ENCODE data around the gene OGFOD2. TPM values are rescaled to one million over a fixed set of nuclear protein-coding genes. Genes with fewer than 3 reads are reported as not detected.

Gene OGFOD2
- total RNA-seq, 1 donor from 2014 or later, result 8.9 TPM

DNA sequence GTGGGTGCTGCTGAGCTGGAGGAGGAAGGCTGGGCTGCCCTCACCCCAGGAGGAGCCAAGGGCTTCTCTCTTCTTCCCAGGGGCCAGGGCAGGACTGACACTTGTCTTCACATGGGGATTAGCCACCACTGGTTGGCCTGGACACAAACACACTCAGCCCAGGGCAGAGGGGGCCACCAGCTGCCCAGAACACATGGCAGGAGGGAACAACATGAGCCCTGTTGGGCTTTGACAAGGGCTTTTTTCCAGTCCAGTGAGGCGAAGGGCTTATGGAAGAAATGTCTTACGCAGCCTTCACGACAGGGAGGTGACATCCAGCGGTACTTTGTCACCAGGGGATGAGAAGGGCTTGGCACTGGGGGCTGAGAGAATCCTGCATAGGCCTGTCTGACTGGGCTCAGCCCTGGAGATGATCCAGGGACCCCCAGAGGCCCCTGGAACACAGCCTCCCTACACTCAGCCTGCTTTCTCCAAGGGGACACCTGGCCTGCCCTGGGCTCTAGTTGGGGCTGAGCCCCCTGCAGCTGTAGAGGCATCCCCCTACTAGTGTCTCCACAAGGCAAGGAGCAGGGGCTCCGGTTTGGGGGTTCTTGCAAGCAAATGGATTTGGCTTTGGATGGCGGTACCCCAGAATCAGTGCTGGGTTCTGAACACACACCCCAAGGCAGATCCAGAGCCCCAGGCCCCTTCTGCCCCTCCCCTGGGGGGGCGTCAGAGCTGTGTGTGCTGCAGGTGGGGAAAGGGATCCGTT lies 24.3 kb downstream of the OGFOD2 start:
- DNase-seq (ENCODE audit: low read depth), result no peak
- TF ChIP-seq, protein P1, sequence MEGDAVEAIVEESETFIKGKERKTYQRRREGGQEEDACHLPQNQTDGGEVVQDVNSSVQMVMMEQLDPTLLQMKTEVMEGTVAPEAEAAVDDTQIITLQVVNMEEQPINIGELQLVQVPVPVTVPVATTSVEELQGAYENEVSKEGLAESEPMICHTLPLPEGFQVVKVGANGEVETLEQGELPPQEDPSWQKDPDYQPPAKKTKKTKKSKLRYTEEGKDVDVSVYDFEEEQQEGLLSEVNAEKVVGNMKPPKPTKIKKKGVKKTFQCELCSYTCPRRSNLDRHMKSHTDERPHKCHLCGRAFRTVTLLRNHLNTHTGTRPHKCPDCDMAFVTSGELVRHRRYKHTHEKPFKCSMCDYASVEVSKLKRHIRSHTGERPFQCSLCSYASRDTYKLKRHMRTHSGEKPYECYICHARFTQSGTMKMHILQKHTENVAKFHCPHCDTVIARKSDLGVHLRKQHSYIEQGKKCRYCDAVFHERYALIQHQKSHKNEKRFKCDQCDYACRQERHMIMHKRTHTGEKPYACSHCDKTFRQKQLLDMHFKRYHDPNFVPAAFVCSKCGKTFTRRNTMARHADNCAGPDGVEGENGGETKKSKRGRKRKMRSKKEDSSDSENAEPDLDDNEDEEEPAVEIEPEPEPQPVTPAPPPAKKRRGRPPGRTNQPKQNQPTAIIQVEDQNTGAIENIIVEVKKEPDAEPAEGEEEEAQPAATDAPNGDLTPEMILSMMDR (conservative IDR thresholded peaks at IDR 0.05; ENCODE audit: low read depth, low read length), result no peak
- no peak overlapping the region for H3K4me3 ChIP-seq (ENCODE audit: low read depth, low read length)

DNA sequence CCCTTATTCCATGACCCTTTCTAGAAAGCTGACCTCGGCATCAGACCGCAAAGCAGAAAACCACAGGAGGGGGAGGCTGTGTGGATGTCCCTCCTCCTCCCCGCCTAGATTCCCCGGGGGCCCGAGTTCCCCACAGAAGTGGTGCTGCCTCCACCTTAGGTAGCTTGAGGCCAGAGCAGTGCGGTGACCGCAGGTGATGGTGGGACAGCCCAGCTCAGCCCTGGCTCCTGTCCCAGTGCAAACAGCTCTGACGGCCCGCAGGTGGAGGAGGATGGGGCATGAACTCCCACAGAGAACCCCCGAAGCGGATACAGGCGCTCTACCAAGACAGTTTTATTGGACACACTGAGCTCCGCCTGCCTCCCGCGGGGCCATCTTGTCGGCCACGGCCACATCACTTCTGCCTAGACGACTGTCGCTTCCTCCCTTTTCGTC lies 25.0 kb downstream of the OGFOD2 start:
- no peak for DNase-seq (ENCODE audit: low read depth)
- H3K4me3 ChIP-seq (ENCODE audit: low read depth, low read length), result no peak overlapping the region
- TF ChIP-seq, protein P1 (conservative IDR thresholded peaks at IDR 0.05; ENCODE audit: low read depth, low read length), result no peak

DNA sequence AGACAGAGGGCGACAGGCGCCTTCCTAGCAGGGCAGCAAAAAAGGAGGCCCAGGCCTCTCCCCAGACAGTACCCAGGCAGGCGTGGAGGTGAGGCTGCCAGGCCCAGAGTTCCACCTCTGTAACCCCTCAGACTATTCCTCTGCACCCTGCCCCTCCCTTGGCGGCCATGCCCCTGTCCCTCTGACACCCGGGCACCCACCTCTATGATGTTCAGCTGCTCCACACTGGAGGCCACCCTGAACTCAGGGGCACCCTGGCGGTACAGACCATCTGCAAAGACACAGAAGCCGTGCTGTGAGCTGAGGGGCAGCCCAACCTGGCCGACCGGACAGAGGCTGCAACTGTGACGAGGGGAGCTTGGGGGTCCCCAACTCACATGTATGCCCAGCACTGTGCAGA lies 25.5 kb downstream of the OGFOD2 start:
- H3K4me3 ChIP-seq (ENCODE audit: low read depth, low read length), result no peak overlapping the region
- TF ChIP-seq, protein P1 (conservative IDR thresholded peaks at IDR 0.05; ENCODE audit: low read depth, low read length), result no peak
- DNase-seq (ENCODE audit: low read depth), result no peak

DNA sequence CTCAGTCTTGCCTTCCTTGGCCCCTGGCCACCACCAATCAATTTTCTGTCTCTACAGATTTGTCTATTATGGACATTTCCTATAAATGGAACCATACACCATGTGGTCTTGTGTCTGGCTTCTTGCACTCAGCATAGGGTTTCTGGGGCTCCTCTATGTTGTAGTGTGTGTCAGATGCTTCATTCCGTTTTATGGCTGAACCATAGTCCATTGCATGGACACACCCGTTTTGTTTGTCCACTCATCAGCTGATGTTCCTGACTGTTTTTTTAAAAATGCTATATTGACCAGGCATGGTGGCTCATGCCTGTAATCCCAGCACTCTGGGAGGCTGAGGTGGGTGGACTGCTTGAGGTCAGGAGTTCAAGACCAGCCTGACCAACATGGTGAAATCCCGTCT lies 26.4 kb downstream of the OGFOD2 start:
- no peak overlapping the region for H3K4me3 ChIP-seq (ENCODE audit: low read depth, low read length)
- TF ChIP-seq, protein P1 (conservative IDR thresholded peaks at IDR 0.05; ENCODE audit: low read depth, low read length), result no peak
- DNase-seq (ENCODE audit: low read depth), result no peak

DNA sequence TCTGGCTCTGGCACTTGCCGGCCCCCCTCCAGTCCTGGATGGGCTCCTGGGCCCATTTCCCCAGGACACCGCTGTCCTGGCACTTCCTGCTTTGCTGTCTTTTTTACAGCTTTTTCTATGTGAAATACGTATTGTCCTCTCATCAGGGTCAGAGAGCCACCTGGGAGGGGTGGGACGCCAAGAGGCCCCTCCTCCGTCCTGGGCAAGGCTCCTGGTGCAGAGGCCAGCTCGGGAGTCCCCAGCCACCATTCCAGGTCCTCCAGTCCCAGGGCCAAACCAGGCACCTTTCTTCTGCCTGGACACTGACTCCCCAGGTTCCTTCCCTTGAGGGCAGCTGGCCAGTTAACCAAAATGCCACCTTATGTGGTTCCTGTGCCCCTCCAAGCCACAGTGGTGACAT lies 28.2 kb downstream of the OGFOD2 start:
- TF ChIP-seq, protein P1 (conservative IDR thresholded peaks at IDR 0.05; ENCODE audit: low read depth, low read length), result no peak
- no peak overlapping the region for H3K4me3 ChIP-seq (ENCODE audit: low read depth, low read length)
- DNase-seq (ENCODE audit: low read depth), result no peak

DNA sequence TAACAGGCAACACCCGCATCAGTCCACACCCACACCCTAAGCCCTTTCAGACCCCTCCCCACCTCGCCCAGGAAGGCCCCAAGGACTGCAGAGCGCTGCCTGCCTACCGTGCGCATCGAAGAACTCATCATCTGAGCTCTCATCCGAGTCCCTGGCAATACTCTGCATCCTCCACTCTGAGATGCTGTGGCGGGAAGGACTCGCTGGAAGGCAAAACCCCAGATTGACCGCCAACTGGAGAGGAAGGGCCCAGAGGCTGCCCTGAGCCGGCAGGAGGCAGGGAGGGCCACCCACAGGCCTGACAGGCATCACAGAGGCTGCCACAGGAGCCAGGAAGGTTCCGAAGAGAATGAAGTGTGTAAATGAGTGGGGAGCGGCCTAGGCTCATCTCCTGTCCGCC lies 29.2 kb downstream of the OGFOD2 start:
- TF ChIP-seq, protein P1 (conservative IDR thresholded peaks at IDR 0.05; ENCODE audit: low read depth, low read length), result no peak
- DNase-seq (ENCODE audit: low read depth), result no peak

DNA sequence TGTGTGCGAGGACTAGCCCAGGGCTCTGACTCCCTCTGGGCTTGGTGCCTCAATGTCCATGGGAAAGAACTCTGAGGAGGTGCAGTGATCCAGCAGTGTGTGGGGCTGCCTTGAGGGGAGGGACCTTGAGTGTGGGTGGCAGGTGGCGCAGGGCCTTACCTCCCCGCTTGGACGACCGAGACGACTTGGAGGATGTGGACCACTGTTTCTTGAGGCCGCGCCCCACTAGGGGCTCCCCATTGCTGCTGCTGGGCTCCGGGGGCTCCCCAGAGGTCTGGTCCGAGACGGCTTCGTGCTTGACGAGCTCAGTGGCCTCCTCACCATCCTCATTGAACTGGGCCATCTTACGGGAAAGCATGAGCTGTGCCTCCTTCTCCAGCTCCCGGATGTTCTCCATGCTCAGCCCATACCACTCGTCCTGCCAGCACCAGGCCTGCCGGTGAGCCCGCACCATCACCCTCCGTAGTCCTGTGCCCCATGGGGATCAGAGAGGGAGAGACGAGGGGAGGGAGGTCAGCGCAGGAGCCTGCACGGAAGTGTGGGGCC lies 30.1 kb downstream of the OGFOD2 start:
- H3K4me3 ChIP-seq (ENCODE audit: low read depth, low read length), result no peak overlapping the region
- no peak for DNase-seq (ENCODE audit: low read depth)
- TF ChIP-seq, protein P1 (conservative IDR thresholded peaks at IDR 0.05; ENCODE audit: low read depth, low read length), result no peak

More for the DNA sequence above, 29.2 kb downstream of the OGFOD2 start:
- H3K4me3 ChIP-seq (ENCODE audit: low read depth, low read length), result no peak overlapping the region
